ENCODE results near the gene EMID1.
"Not testable (repeated sequence)": the region's sequence is repeated elsewhere in the genome, so short reads cannot be mapped to it uniquely, and the experiment has no call there.

Gene EMID1

GRCh38 chr22:29211066-29211465 is 5.4 kb downstream of the EMID1 start:
- no peak for DNase-seq (ENCODE audit: low read depth, low spot score)

- DNase-seq (ENCODE audit: low read depth, low spot score): no peak
These were observed 5.8 kb downstream of the EMID1 start for GRCh38 chr22:29211466-29211865.

GRCh38 chr22:29212743-29213142 is 7.0 kb downstream of the EMID1 start:
- no peak for DNase-seq (ENCODE audit: low read depth, low spot score)

GRCh38 chr22:29213493-29213892 is 7.8 kb downstream of the EMID1 start:
- no peak for DNase-seq (ENCODE audit: low read depth, low spot score)

GRCh38 chr22:29214232-29214631 is 8.5 kb downstream of the EMID1 start:
- DNase-seq (ENCODE audit: low read depth, low spot score): no peak

GRCh38 chr22:29215012-29215860 is 9.5 kb downstream of the EMID1 start:
- DNase-seq (ENCODE audit: low read depth, low spot score): no peak

- DNase-seq (ENCODE audit: low read depth, low spot score): no peak
These were observed 10.5 kb downstream of the EMID1 start for GRCh38 chr22:29216011-29216872.

GRCh38 chr22:29216873-29217666 is 11.4 kb downstream of the EMID1 start:
- DNase-seq (ENCODE audit: low read depth, low spot score): no peak

- no peak for DNase-seq (ENCODE audit: low read depth, low spot score)
These were observed 12.4 kb downstream of the EMID1 start for GRCh38 chr22:29217827-29218757.

- no peak for DNase-seq (ENCODE audit: low read depth, low spot score)
These were observed 13.2 kb downstream of the EMID1 start for GRCh38 chr22:29218758-29219408.

- not testable (repeated sequence) for DNase-seq (ENCODE audit: low read depth, low spot score)
These were observed 13.7 kb downstream of the EMID1 start for GRCh38 chr22:29219409-29219782.

GRCh38 chr22:29219881-29220670 is 14.4 kb downstream of the EMID1 start:
- no peak for DNase-seq (ENCODE audit: low read depth, low spot score)

GRCh38 chr22:29224121-29224858 is 18.6 kb downstream of the EMID1 start:
- DNase-seq (ENCODE audit: low read depth, low spot score): no peak

GRCh38 chr22:29224859-29225410 is 19.2 kb downstream of the EMID1 start:
- no peak for DNase-seq (ENCODE audit: low read depth, low spot score)

- no peak for DNase-seq (ENCODE audit: low read depth, low spot score)
These were observed 19.9 kb downstream of the EMID1 start for GRCh38 chr22:29225422-29226090.

GRCh38 chr22:29226351-29226981 is 20.8 kb downstream of the EMID1 start:
- no peak for DNase-seq (ENCODE audit: low read depth, low spot score)
